Thyroid gland (tissue), 4 donors: ENCODE data around the gene ATR.

ENCODE experiments used
- POLR2A ChIP-seq, 2 donors: fragments of 450-650 bp; IDR thresholded peaks; one replicate each; pipeline ENCODE4 v1.6.1; 2017; ENCODE audit warnings: antibody characterized with exemption in 2 of 2, mild to moderate bottlenecking in 2 of 2, moderate library complexity in 1 of 2
- TF ChIP-seq, protein P1 (sequence below), 6 experiments: fragments of 200-600 bp in 3 of 6; fragments of 450-650 bp in 3 of 6; sonication (generic) in 3 of 6; IDR thresholded peaks; one replicate each; pipeline ENCODE4 v1.5.1; 2016 to 2019; ENCODE audit warnings: antibody characterized with exemption in 6 of 6, mild to moderate bottlenecking in 2 of 6, inconsistent platforms in 1 of 6, moderate library complexity in 1 of 6

DNA sequence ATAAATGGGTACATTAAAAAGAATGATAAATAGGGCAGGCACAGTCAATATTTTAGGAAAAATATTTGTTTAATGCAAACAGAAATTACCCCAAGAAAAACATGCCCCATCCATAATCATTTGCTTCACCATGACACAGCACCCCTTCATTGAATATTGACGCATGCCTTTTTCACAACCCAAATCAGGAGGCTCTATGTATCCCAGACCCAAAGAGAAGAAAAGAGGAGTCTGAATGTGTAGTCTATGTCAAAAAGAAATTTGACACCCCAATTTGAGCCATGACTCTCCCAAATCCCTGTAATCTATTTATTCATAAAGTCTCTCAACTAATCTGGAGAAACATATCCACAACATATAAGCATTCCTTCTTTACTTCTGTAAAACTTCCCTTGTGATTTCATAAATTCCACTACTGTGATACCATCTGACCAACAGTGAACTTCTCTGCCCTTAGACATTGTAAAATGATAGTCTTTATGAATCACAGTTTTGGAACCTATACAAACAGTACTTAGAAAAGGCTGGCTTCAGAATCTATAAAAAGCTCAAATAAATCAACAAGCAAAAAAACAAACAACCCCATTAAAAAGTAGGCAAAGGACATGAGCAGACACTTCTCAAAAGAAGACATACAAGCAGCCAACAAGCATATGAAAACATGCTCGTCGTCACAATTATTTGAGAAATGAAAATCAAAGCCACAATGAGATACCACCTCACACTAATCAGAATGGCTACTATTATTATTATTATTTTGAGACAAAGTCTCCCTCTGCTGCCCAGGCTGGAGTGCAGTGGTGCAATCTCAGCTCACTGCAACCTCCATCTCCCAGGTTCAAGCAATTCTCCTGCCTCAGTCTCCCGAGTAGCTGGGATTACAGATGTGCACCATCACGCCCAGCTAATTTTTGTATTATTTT, 77.3 kb downstream of the ATR start:
- TF ChIP-seq, protein P1, sequence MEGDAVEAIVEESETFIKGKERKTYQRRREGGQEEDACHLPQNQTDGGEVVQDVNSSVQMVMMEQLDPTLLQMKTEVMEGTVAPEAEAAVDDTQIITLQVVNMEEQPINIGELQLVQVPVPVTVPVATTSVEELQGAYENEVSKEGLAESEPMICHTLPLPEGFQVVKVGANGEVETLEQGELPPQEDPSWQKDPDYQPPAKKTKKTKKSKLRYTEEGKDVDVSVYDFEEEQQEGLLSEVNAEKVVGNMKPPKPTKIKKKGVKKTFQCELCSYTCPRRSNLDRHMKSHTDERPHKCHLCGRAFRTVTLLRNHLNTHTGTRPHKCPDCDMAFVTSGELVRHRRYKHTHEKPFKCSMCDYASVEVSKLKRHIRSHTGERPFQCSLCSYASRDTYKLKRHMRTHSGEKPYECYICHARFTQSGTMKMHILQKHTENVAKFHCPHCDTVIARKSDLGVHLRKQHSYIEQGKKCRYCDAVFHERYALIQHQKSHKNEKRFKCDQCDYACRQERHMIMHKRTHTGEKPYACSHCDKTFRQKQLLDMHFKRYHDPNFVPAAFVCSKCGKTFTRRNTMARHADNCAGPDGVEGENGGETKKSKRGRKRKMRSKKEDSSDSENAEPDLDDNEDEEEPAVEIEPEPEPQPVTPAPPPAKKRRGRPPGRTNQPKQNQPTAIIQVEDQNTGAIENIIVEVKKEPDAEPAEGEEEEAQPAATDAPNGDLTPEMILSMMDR (IDR thresholded peaks at IDR 0.05), result no peak
- no peak for TF ChIP-seq POLR2A (IDR thresholded peaks at IDR 0.05)
